ENCODE measurements around the gene MAOB.
"Not testable (repeated sequence)": the region's sequence is repeated elsewhere in the genome, so short reads cannot be mapped to it uniquely, and the experiment has no call there.

Gene MAOB

GRCh38 chrX:43753637-43754036, 128.6 kb downstream of the MAOB start:
- no peak for DNase-seq (ENCODE audit: low read depth)

- peak; percentile 61 for DNase-seq (ENCODE audit: low read depth)
Measured at GRCh38 chrX:43750248-43750676, 132.0 kb downstream of the MAOB start.

GRCh38 chrX:43747476-43747875, 134.8 kb downstream of the MAOB start:
- no peak for DNase-seq (ENCODE audit: low read depth)

- DNase-seq (ENCODE audit: low read depth), result no peak
Measured at GRCh38 chrX:43745938-43746721, 136.1 kb downstream of the MAOB start.

- no peak for DNase-seq (ENCODE audit: low read depth)
Measured at GRCh38 chrX:43744284-43744683, 138.0 kb downstream of the MAOB start.

GRCh38 chrX:43743100-43743822, 139.0 kb downstream of the MAOB start:
- no peak for DNase-seq (ENCODE audit: low read depth)

- DNase-seq (ENCODE audit: low read depth), result peak; percentile 61
Measured at GRCh38 chrX:43741843-43742573, 140.2 kb downstream of the MAOB start.

GRCh38 chrX:43735957-43736356, 146.3 kb downstream of the MAOB start:
- DNase-seq (ENCODE audit: low read depth), result no peak

- DNase-seq (ENCODE audit: low read depth), result no peak
Measured at GRCh38 chrX:43735534-43735933, 146.7 kb downstream of the MAOB start.

GRCh38 chrX:43734444-43734843, 147.8 kb downstream of the MAOB start:
- DNase-seq (ENCODE audit: low read depth), result no peak

GRCh38 chrX:43733699-43734098, 148.6 kb downstream of the MAOB start:
- no peak for DNase-seq (ENCODE audit: low read depth)

- DNase-seq (ENCODE audit: low read depth), result no peak
Measured at GRCh38 chrX:43731086-43731485, 151.2 kb downstream of the MAOB start.

GRCh38 chrX:43728966-43729365, 153.3 kb downstream of the MAOB start:
- no peak for DNase-seq (ENCODE audit: low read depth)

- DNase-seq (ENCODE audit: low read depth), result no peak
Measured at GRCh38 chrX:43728002-43728401, 154.2 kb downstream of the MAOB start.

GRCh38 chrX:43727254-43727653, 155.0 kb downstream of the MAOB start:
- DNase-seq (ENCODE audit: low read depth), result not testable (repeated sequence)

- DNase-seq (ENCODE audit: low read depth), result not testable (repeated sequence)
Measured at GRCh38 chrX:43725227-43725626, 157.0 kb downstream of the MAOB start.

GRCh38 chrX:43720961-43721360, 161.3 kb downstream of the MAOB start:
- no peak for DNase-seq (ENCODE audit: low read depth)

GRCh38 chrX:43720082-43720481, 162.2 kb downstream of the MAOB start:
- DNase-seq (ENCODE audit: low read depth), result no peak

GRCh38 chrX:43718956-43719355, 163.3 kb downstream of the MAOB start:
- DNase-seq (ENCODE audit: low read depth), result no peak

GRCh38 chrX:43718546-43718945, 163.7 kb downstream of the MAOB start:
- no peak for DNase-seq (ENCODE audit: low read depth)

GRCh38 chrX:43718081-43718480, 164.2 kb downstream of the MAOB start:
- no peak for DNase-seq (ENCODE audit: low read depth)

- DNase-seq (ENCODE audit: low read depth), result no peak
Measured at GRCh38 chrX:43717161-43717560, 165.1 kb downstream of the MAOB start.

GRCh38 chrX:43716696-43717095, 165.6 kb downstream of the MAOB start:
- no peak for DNase-seq (ENCODE audit: low read depth)
